Thyroid gland (tissue), 4 donors: ENCODE results near the gene P2RY2.

Source experiments
- CTCF ChIP-seq, 6 experiments: fragments of 200-600 bp in 3 of 6; fragments of 450-650 bp in 3 of 6; sonication (generic) in 3 of 6; IDR thresholded peaks; one replicate each; pipeline ENCODE4 v1.5.1; 2016 to 2019; ENCODE audit warnings: antibody characterized with exemption in 6 of 6, mild to moderate bottlenecking in 2 of 6, inconsistent platforms in 1 of 6, moderate library complexity in 1 of 6
- POLR2A ChIP-seq, 2 donors: fragments of 450-650 bp; IDR thresholded peaks; one replicate each; pipeline ENCODE4 v1.6.1; 2017; ENCODE audit warnings: antibody characterized with exemption in 2 of 2, mild to moderate bottlenecking in 2 of 2, moderate library complexity in 1 of 2

DNA sequence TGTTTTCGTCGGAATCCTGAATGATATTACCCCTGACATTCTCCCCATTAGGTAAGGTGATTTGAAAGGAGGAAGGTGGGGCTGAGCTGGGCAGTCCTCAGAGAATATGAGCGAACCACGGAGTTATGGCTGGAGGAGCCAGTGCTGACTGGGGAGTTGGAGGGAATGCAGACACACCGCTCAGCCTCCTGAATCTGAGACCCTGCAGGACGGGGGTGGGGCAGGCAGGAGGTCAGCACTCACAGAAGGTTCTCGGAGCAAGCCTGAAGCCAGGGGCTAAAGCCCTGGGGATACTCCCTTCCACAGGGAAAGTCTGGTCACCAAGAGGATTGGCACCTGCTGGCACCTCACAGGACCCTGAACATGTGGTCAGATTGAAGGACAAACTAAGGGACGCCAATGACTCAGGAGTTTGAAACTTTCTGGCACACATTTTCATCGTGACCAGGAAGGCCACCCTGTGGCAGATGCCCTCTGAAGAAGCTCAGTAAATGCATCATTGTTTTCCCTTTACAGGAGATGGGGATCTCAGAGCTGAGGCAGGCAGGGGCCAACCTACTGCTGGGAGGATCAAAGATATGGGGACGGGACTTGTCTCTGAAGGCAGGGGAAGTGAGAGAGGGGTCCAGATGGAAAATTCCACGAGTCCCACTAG, 49.0 kb upstream of the P2RY2 start:
- TF ChIP-seq CTCF (IDR thresholded peaks at IDR 0.05) (no peak), POLR2A (IDR thresholded peaks at IDR 0.05) (no peak)
